ENCODE results near the gene HIRIP3.
"Not testable (repeated sequence)": the region's sequence is repeated elsewhere in the genome, so short reads cannot be mapped to it uniquely, and the experiment has no call there.

HIRIP3 gene

DNA sequence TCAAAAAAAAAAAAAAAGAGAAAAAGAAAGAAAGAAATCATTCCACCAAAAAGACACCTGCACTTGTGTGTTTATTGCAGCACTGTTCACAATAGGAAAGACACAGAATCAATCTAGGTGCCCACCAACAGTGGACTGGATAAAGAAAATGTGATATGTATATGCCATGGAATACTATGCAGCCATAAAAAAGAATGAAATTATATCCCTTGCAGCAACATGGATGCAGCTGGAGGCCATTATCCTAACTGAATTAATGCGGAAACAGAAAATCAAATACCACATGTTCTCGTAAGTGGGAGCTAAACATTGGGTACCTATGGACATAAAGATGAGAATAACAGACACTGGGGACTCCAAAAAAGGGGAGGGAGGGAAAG, 21.9 kb upstream of the HIRIP3 start:
- peaks cover 44% of the 10 kb centered on the region for H3K27me3 ChIP-seq (replicated peaks; ENCODE audit: insufficient read depth, low read length)
- no peaks in the 10 kb centered on the region for H3K79me2 ChIP-seq (ENCODE audit: low read length)
- no peaks in the 10 kb centered on the region for H3K36me3 ChIP-seq (replicated peaks; ENCODE audit: insufficient read depth, low read length)
- DNase-seq, result no peak
- no peak overlapping the region for H3K4me2 ChIP-seq (ENCODE audit: low read depth, low read length)
- no peaks in the 10 kb centered on the region for H3F3A ChIP-seq (ENCODE audit: insufficient read depth, low read length)
- H3K9me2 ChIP-seq (replicated peaks; ENCODE audit: insufficient read depth, low read length), result no peaks in the 10 kb centered on the region
- H3K4me3 ChIP-seq (ENCODE audit: low read length), result no peak overlapping the region
- H2AFZ ChIP-seq (ENCODE audit: low read length), result no peak overlapping the region
- no peaks in the 10 kb centered on the region for H3K9me3 ChIP-seq (replicated peaks; ENCODE audit: insufficient read depth, low read length)
- no peak overlapping the region for H3K27ac ChIP-seq (ENCODE audit: low read length)
- H3K4me1 ChIP-seq (ENCODE audit: low read length), result no peaks in the 10 kb centered on the region
- H3K9ac ChIP-seq (ENCODE audit: low read length), result no peak overlapping the region
- no peak for TF ChIP-seq EZH2phosphoT487 (IDR thresholded peaks at IDR 0.05; ENCODE audit: low read length)
- TF ChIP-seq, protein P1, sequence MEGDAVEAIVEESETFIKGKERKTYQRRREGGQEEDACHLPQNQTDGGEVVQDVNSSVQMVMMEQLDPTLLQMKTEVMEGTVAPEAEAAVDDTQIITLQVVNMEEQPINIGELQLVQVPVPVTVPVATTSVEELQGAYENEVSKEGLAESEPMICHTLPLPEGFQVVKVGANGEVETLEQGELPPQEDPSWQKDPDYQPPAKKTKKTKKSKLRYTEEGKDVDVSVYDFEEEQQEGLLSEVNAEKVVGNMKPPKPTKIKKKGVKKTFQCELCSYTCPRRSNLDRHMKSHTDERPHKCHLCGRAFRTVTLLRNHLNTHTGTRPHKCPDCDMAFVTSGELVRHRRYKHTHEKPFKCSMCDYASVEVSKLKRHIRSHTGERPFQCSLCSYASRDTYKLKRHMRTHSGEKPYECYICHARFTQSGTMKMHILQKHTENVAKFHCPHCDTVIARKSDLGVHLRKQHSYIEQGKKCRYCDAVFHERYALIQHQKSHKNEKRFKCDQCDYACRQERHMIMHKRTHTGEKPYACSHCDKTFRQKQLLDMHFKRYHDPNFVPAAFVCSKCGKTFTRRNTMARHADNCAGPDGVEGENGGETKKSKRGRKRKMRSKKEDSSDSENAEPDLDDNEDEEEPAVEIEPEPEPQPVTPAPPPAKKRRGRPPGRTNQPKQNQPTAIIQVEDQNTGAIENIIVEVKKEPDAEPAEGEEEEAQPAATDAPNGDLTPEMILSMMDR (IDR thresholded peaks at IDR 0.05; ENCODE audit: low read length), result no peak
- TF ChIP-seq EZH2 (optimal IDR thresholded peaks at IDR 0.05; ENCODE audit: low read depth, low read length), result no peak
- H4K20me1 ChIP-seq (ENCODE audit: insufficient read depth, low read length), result no peaks in the 10 kb centered on the region

DNA sequence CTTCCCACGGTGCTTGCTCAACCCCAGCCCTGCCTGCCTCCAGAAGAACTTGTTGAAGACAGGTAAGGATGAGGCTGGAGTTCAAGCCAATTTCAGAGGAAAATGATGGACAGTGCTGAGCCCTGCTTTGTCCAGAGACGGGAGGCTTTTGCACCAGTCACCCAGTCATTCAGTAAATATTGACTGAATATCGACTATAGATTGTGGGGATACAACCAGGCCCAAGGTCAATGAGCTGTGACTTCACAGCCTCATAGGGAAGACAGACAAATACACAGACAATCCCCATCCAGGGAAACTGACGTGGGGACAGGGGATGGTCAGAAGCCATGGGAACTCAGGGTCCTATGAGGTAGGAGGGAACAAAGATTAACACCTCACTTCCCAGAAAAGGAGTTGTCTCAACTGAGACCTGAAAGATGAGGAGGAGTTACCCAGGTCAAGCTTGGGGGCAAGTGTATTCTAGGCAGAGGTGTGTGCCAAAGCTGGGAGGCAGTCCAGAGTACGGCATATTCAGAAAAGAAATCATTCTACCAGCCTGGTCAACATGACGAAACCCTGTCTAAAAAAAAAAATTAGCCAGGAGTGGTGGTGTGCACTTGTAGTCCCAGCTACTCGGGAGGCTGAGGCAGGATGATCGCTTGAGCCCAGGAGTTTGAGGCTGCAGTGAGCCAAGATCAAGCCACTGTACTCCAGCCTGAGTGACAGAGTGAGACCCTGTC, 21.3 kb upstream of the HIRIP3 start:
- H3K27me3 ChIP-seq (replicated peaks; ENCODE audit: insufficient read depth, low read length), result peaks cover 49% of the 10 kb centered on the region
- H3K9me2 ChIP-seq (replicated peaks; ENCODE audit: insufficient read depth, low read length), result no peaks in the 10 kb centered on the region
- H2AFZ ChIP-seq (ENCODE audit: low read length), result no peak overlapping the region
- no peaks in the 10 kb centered on the region for H3F3A ChIP-seq (ENCODE audit: insufficient read depth, low read length)
- H3K79me2 ChIP-seq (ENCODE audit: low read length), result no peaks in the 10 kb centered on the region
- no peak overlapping the region for H3K4me3 ChIP-seq (ENCODE audit: low read length)
- H3K9ac ChIP-seq (ENCODE audit: low read length), result no peak overlapping the region
- DNase-seq, result no peak
- no peak overlapping the region for H3K27ac ChIP-seq (ENCODE audit: low read length)
- no peak for TF ChIP-seq EZH2 (optimal IDR thresholded peaks at IDR 0.05; ENCODE audit: low read depth, low read length)
- no peak for TF ChIP-seq EZH2phosphoT487 (IDR thresholded peaks at IDR 0.05; ENCODE audit: low read length)
- TF ChIP-seq, protein P1 (IDR thresholded peaks at IDR 0.05; ENCODE audit: low read length), result no peak
- no peaks in the 10 kb centered on the region for H3K36me3 ChIP-seq (replicated peaks; ENCODE audit: insufficient read depth, low read length)
- no peaks in the 10 kb centered on the region for H3K9me3 ChIP-seq (replicated peaks; ENCODE audit: insufficient read depth, low read length)
- no peaks in the 10 kb centered on the region for H4K20me1 ChIP-seq (ENCODE audit: insufficient read depth, low read length)
- H3K4me2 ChIP-seq (ENCODE audit: low read depth, low read length), result no peak overlapping the region
- no peaks in the 10 kb centered on the region for H3K4me1 ChIP-seq (ENCODE audit: low read length)

- H3K9ac ChIP-seq (ENCODE audit: low read length); H4K20me1 ChIP-seq (ENCODE audit: insufficient read depth, low read length); H3K4me1 ChIP-seq (ENCODE audit: low read length); H3K36me3 ChIP-seq (replicated peaks; ENCODE audit: insufficient read depth, low read length); H2AFZ ChIP-seq (ENCODE audit: low read length); DNase-seq; H3F3A ChIP-seq (ENCODE audit: insufficient read depth, low read length); H3K9me2 ChIP-seq (replicated peaks; ENCODE audit: insufficient read depth, low read length); H3K4me3 ChIP-seq (ENCODE audit: low read length); H3K27ac ChIP-seq (ENCODE audit: low read length); H3K4me2 ChIP-seq (ENCODE audit: low read depth, low read length); H3K79me2 ChIP-seq (ENCODE audit: low read length); H3K9me3 ChIP-seq (replicated peaks; ENCODE audit: insufficient read depth, low read length): not testable (repeated sequence)
- H3K27me3 ChIP-seq (replicated peaks; ENCODE audit: insufficient read depth, low read length), result peaks cover 55% of the 10 kb centered on the region
Measured at GRCh38 chr16:30015450-30015849, 20.0 kb upstream of the HIRIP3 start.

GRCh38 chr16:30012598-30012997, 17.2 kb upstream of the HIRIP3 start:
- not testable (repeated sequence) for DNase-seq; H3K9ac ChIP-seq (ENCODE audit: low read length); H3K27ac ChIP-seq (ENCODE audit: low read length); H3K79me2 ChIP-seq (ENCODE audit: low read length); H3K9me2 ChIP-seq (replicated peaks; ENCODE audit: insufficient read depth, low read length); H3K4me1 ChIP-seq (ENCODE audit: low read length); H3K4me3 ChIP-seq (ENCODE audit: low read length); H3F3A ChIP-seq (ENCODE audit: insufficient read depth, low read length); H2AFZ ChIP-seq (ENCODE audit: low read length); H4K20me1 ChIP-seq (ENCODE audit: insufficient read depth, low read length); H3K9me3 ChIP-seq (replicated peaks; ENCODE audit: insufficient read depth, low read length); H3K36me3 ChIP-seq (replicated peaks; ENCODE audit: insufficient read depth, low read length); H3K4me2 ChIP-seq (ENCODE audit: low read depth, low read length)
- peaks cover 60% of the 10 kb centered on the region for H3K27me3 ChIP-seq (replicated peaks; ENCODE audit: insufficient read depth, low read length)
